PC-3 (cell line): Measurements from ENCODE around the gene ANKS1B. TPM values are rescaled to one million over a fixed set of nuclear protein-coding genes. Genes with fewer than 3 reads are reported as not detected.

Source experiments
- ATAC-seq: fragments of 200-7000 bp; cut with Tn5 transposase; 2 replicates; pipeline ENCODE4 v1.9.1; 2020; ENCODE audit warnings: mild to moderate bottlenecking, moderate library complexity
- BruUV-seq: library from RNA; stranded (reverse); fragments of 400-500 nt; replicated peaks from 2 replicates; lab custom pipeline; 2021; lab: Mats Ljungman, UMichigan
- CTCF ChIA-PET: fragments of 300-600 bp; sonication (Branson Sonifier 250); formaldehyde crosslinking; loops from one replicate; lab custom pipeline; 2022; ENCODE audit warnings: antibody characterized with exemption; lab: Charles Lee
- POLR2A ChIA-PET: fragments of 300-600 bp; sonication (Branson Sonifier 250); formaldehyde crosslinking; loops from one replicate; lab custom pipeline; 2022; ENCODE audit warnings: antibody characterized with exemption; ENCODE audit not compliant: unreplicated experiment; lab: Charles Lee
- DNase-seq: peaks from one replicate; pipeline ENCODE4 v3.0.0-alpha.2; 2015
- H2AFZ ChIP-seq: fragments of 300-600 bp; sonication (generic); 2 replicates; pipeline ENCODE4 v1.6.0; 2016; ENCODE audit warnings: antibody characterized with exemption, low read length
- H3F3A ChIP-seq: fragments of 300-600 bp; sonication (generic); one replicate; pipeline ENCODE4 v1.6.0; 2017; ENCODE audit warnings: antibody characterized with exemption, low read length, control low read depth, mild to moderate bottlenecking; ENCODE audit not compliant: unreplicated experiment
- H3K27ac ChIP-seq: fragments of 300-600 bp; sonication (generic); 2 replicates; pipeline ENCODE4 v1.5.1; 2016; ENCODE audit warnings: mild to moderate bottlenecking, low read length
- H3K27me3 ChIP-seq: fragments of 300-600 bp; sonication (generic); 2 replicates; pipeline ENCODE4 v1.6.1; 2016; ENCODE audit warnings: low read length, mixed read lengths
- H3K36me3 ChIP-seq: fragments of 300-600 bp; sonication (generic); 2 replicates; pipeline ENCODE4 v1.6.1; 2016; ENCODE audit warnings: low read depth, mixed run types, low read length, mixed read lengths
- H3K4me1 ChIP-seq: fragments of 300-600 bp; sonication (generic); 2 replicates; pipeline ENCODE4 v1.5.1; 2016; ENCODE audit warnings: low read length; ENCODE audit not compliant: insufficient read depth
- H3K4me2 ChIP-seq: fragments of 300-600 bp; sonication (generic); 2 replicates; pipeline ENCODE4 v1.6.0; 2016; ENCODE audit warnings: low read length
- H3K4me3 ChIP-seq: fragments of 300-600 bp; sonication (generic); 2 replicates; pipeline ENCODE4 v1.5.1; 2016; ENCODE audit warnings: mild to moderate bottlenecking, low read length, mixed read lengths
- H3K79me2 ChIP-seq: fragments of 300-600 bp; sonication (generic); 2 replicates; pipeline ENCODE4 v1.6.1; 2017; ENCODE audit warnings: low read length, mixed read lengths
- H3K9ac ChIP-seq: fragments of 300-600 bp; sonication (generic); 2 replicates; pipeline ENCODE4 v1.6.0; 2016; ENCODE audit warnings: mild to moderate bottlenecking, low read length
- H3K9me2 ChIP-seq: fragments of 300-600 bp; sonication (generic); replicated peaks from 2 replicates; pipeline ENCODE4 v1.6.1; 2016; ENCODE audit warnings: mixed run types, low read length, mixed read lengths
- H3K9me3 ChIP-seq: fragments of 300-600 bp; sonication (generic); 2 replicates; pipeline ENCODE4 v1.6.1; 2016; ENCODE audit warnings: low read length, mixed read lengths
- H4K20me1 ChIP-seq: fragments of 300-600 bp; sonication (generic); 2 replicates; pipeline ENCODE4 v1.6.1; 2016; ENCODE audit warnings: low read length, mixed read lengths
- EZH2 ChIP-seq: fragments of 300-600 bp; sonication (generic); IDR thresholded peaks from one replicate; pipeline ENCODE4 v1.6.1; 2017; ENCODE audit warnings: antibody characterized with exemption, mild to moderate bottlenecking, low read length; ENCODE audit not compliant: unreplicated experiment
- EZH2phosphoT487 ChIP-seq: fragments of 300-600 bp; sonication (generic); IDR thresholded peaks from 2 replicates; pipeline ENCODE4 v1.6.1; 2018; ENCODE audit warnings: mild to moderate bottlenecking, antibody characterized with exemption, low read length, borderline replicate concordance
- intact Hi-C: fragments of 100-400 bp; cut with micrococcal nuclease; formaldehyde crosslinking; loops from 2 replicates; pipeline ENCODE4 v1.9.0; 2023
- total RNA-seq: library from RNA; depleted of rRNA; stranded (reverse); fragments of >200 nt; gene quantifications from 2 replicates; pipeline ENCODE4 v1.2.3, GENCODE V29; 2014
- TF ChIP-seq, protein P1 (sequence below): fragments of 300-600 bp; sonication (generic); conservative IDR thresholded peaks from 2 replicates; pipeline ENCODE4 v1.5.1; 2017; ENCODE audit warnings: antibody characterized with exemption, low read depth, mild to moderate bottlenecking, low read length

Gene ANKS1B
- total RNA-seq, 1 experiment from 2014 or later, result 0.07 TPM

DNA sequence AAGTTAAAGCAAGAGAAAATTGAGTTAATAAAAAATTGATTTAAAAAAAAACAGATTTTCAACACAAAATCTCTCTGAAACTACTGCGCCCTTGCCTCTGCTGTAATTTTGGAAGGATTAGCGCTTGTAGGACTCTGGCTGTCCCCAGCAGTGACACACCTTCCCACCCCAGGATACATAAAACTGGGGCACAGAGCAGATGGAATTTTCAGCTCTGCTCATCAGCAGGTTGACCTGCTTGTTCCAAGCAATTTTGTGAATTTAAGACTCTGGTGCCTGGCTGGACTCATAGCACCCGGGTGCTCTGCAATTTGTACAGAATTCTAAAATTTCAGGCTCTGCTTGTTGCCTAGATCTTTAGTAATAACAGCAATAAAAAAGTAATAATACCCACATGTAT, 595.0 kb downstream of the ANKS1B start:
- H3F3A ChIP-seq, result no peaks in the 10 kb centered on the region
- H3K9me3 ChIP-seq, result no peaks in the 10 kb centered on the region
- no peaks in the 10 kb centered on the region for H3K79me2 ChIP-seq
- CTCF ChIA-PET, result interaction anchor here (1.8 kb wide), 1 partner anchor 269 kb away, joined by 11 read pairs; no protein-coding TSS in a partner anchor
- H3K4me2 ChIP-seq, result no peak overlapping the region
- no peak overlapping the region for H2AFZ ChIP-seq
- H3K4me3 ChIP-seq, result no peak overlapping the region
- TF ChIP-seq EZH2phosphoT487, result no peak
- TF ChIP-seq EZH2, result no peak
- TF ChIP-seq, protein P1, sequence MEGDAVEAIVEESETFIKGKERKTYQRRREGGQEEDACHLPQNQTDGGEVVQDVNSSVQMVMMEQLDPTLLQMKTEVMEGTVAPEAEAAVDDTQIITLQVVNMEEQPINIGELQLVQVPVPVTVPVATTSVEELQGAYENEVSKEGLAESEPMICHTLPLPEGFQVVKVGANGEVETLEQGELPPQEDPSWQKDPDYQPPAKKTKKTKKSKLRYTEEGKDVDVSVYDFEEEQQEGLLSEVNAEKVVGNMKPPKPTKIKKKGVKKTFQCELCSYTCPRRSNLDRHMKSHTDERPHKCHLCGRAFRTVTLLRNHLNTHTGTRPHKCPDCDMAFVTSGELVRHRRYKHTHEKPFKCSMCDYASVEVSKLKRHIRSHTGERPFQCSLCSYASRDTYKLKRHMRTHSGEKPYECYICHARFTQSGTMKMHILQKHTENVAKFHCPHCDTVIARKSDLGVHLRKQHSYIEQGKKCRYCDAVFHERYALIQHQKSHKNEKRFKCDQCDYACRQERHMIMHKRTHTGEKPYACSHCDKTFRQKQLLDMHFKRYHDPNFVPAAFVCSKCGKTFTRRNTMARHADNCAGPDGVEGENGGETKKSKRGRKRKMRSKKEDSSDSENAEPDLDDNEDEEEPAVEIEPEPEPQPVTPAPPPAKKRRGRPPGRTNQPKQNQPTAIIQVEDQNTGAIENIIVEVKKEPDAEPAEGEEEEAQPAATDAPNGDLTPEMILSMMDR, result no peak
- no peaks in the 10 kb centered on the region; the same call in 1 of the 2 replicates for H3K27me3 ChIP-seq
- no peaks in the 10 kb centered on the region for H3K36me3 ChIP-seq
- ATAC-seq (no peak), DNase-seq (no peak)
- BruUV-seq, result no TSS peak
- no peaks in the 10 kb centered on the region for H4K20me1 ChIP-seq
- H3K9ac ChIP-seq, result no peak overlapping the region
- intact Hi-C loops, result loop anchor here (5.0 kb wide), 1 partner anchor 363 kb away; no protein-coding TSS in a partner anchor
- no peaks in the 10 kb centered on the region for H3K4me1 ChIP-seq
- POLR2A ChIA-PET, result no interaction called here
- no peaks in the 10 kb centered on the region for H3K9me2 ChIP-seq
- no peak overlapping the region for H3K27ac ChIP-seq

DNA sequence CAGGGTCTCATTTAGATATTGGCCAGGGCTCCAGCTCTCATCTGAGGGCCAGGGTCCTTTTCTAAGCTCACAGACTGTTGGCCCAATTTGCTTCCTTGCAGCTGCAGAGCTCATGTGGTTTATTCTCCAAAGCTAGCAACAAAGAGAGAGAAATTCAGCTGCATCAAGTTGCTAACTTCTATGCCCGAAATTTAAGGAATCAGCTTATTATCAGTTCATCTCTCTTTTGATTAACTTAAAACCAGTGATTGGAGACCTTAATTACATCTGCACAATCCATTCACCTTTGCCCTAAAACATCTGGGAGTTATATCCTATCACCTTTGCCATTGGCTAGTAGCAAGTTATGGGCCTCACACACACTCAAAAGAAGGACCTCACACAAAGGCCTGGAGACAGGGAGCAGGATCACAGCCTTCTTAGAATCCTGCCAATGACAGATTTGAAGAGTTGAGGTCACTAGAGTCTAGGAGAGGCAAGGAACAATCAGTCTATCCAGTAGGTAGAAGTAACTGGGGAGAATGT, 596.0 kb downstream of the ANKS1B start:
- Histone ChIP-seq H3K27me3 (no peaks in the 10 kb centered on the region; the same call in 1 of the 2 replicates), H3K36me3 (no peaks in the 10 kb centered on the region), H3K27ac (no peak overlapping the region), H3K4me2 (no peak overlapping the region), H2AFZ (no peak overlapping the region), H3K9me3 (no peaks in the 10 kb centered on the region), H3K4me3 (no peak overlapping the region), H3K4me1 (no peaks in the 10 kb centered on the region), H3F3A (no peaks in the 10 kb centered on the region), H3K9ac (no peak overlapping the region), H3K9me2 (no peaks in the 10 kb centered on the region), H3K79me2 (no peaks in the 10 kb centered on the region), H4K20me1 (no peaks in the 10 kb centered on the region)
- ATAC-seq (no peak), DNase-seq (no peak)
- BruUV-seq, result no TSS peak
- CTCF ChIA-PET, result interaction anchor here (0.8 kb wide), 1 partner anchor 379 kb away, joined by 4 read pairs; no protein-coding TSS in a partner anchor
- intact Hi-C loops, result loop anchor here (5.0 kb wide), 1 partner anchor 364 kb away; no protein-coding TSS in a partner anchor
- TF ChIP-seq EZH2 (no peak), EZH2phosphoT487 (no peak)
- TF ChIP-seq, protein P1, result no peak
- POLR2A ChIA-PET, result no interaction called here

DNA sequence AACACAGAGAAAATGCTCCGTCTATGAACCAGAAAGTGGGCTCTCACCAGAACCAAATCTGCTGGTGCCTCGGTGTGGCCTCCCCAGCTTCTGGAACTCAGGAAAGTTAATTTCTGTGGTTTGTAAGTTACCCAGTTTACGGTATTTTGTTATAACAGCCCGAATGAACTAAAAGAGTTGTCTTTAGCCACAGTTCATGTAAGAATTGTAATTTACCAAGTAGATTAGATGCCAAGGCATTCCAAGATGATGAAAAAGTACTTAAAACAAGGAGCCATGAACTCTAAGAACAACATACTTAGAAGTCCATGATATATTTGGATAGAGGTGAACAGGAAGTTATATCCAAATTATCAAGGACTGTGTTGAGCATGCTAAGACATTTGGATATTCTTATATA, 597.1 kb downstream of the ANKS1B start:
- Histone ChIP-seq H3K4me1 (no peaks in the 10 kb centered on the region), H4K20me1 (no peaks in the 10 kb centered on the region), H3K79me2 (no peaks in the 10 kb centered on the region), H3K4me3 (no peak overlapping the region), H3K27me3 (no peaks in the 10 kb centered on the region; the same call in 1 of the 2 replicates), H3K4me2 (no peak overlapping the region), H3K9ac (no peak overlapping the region), H3F3A (no peaks in the 10 kb centered on the region), H3K27ac (no peak overlapping the region), H2AFZ (no peak overlapping the region), H3K9me2 (no peaks in the 10 kb centered on the region), H3K36me3 (no peaks in the 10 kb centered on the region), H3K9me3 (no peaks in the 10 kb centered on the region)
- ATAC-seq (no peak), DNase-seq (no peak)
- intact Hi-C loops, result loop anchor here (1.0 to 5.0 kb wide), 5 partner anchors 233 to 381 kb away; no protein-coding TSS in a partner anchor
- TF ChIP-seq EZH2phosphoT487 (no peak), EZH2 (no peak)
- TF ChIP-seq, protein P1, result no peak
- no TSS peak for BruUV-seq
- ChIA-PET POLR2A (no interaction called here), CTCF (no interaction called here)
